Cardiac muscle cell (in vitro differentiated cells and primary cell): ENCODE measurements around the gene IFNLR1. TPM values are rescaled to one million over a fixed set of nuclear protein-coding genes. Genes with fewer than 3 reads are reported as not detected.

ENCODE experiments used
- DNase-seq, 2 donors: peaks; one replicate each; pipeline versions ENCODE4 v3.0.0 to v3.0.0-alpha.2; 2010 to 2017; ENCODE audit warnings: low read depth in 1 of 2, low spot score in 1 of 2
- H3K27ac ChIP-seq: fragments of 200-600 bp; sonication (generic); 2 replicates; pipeline ENCODE4 v1.5.1; 2016
- H3K27me3 ChIP-seq: fragments of 200-600 bp; sonication (generic); 2 replicates; pipeline ENCODE4 v1.6.0; 2016; ENCODE audit warnings: control low read depth
- H3K36me3 ChIP-seq: fragments of 200-600 bp; sonication (generic); 2 replicates; pipeline ENCODE4 v1.5.1; 2016; ENCODE audit warnings: control low read depth
- H3K4me1 ChIP-seq: fragments of 200-600 bp; sonication (generic); 2 replicates; pipeline ENCODE4 v1.8.1; 2017; ENCODE audit warnings: low read depth, mild to moderate bottlenecking, mixed run types
- H3K4me3 ChIP-seq: fragments of 200-600 bp; sonication (generic); 2 replicates; pipeline ENCODE4 v1.5.1; 2016; ENCODE audit warnings: mild to moderate bottlenecking
- H3K9me3 ChIP-seq: fragments of 200-600 bp; sonication (generic); 2 replicates; pipeline ENCODE4 v1.5.1; 2017; ENCODE audit warnings: low read depth, mild to moderate bottlenecking, control low read depth
- CTCF ChIP-seq: IDR thresholded peaks from 2 replicates; pipeline ENCODE4 v1.5.1; 2012; ENCODE audit warnings: low read depth, mild to moderate bottlenecking, low read length
- polyA plus RNA-seq: library from polyadenylated mRNA; unstranded; fragments of >200 nt; fragmentation: Nextera tagmentation; extraction: Ambion mirVana; gene quantifications from 2 replicates; pipeline ENCODE4 v1.2.1, GENCODE V29; 2016
- total RNA-seq: library from RNA; depleted of rRNA; stranded (reverse); fragments of >200 nt; gene quantifications from 2 replicates; pipeline ENCODE4 v1.2.3, GENCODE V29; 2016

Gene IFNLR1
- total and polyA plus RNA-seq, 2 experiments from 2014 or later, result 3.9 to 15.2 TPM

- TF ChIP-seq CTCF, result no peak
- H3K4me1 ChIP-seq, result no peaks in the 10 kb centered on the region
Observed at GRCh38 chr1:24133819-24134218, 53.3 kb downstream of the IFNLR1 start.

GRCh38 chr1:24130385-24130784 lies 56.7 kb downstream of the IFNLR1 start:
- no peak overlapping the region for H3K4me3 ChIP-seq
- no peaks in the 10 kb centered on the region for H3K36me3 ChIP-seq
- no peak overlapping the region for H3K27ac ChIP-seq
- TF ChIP-seq CTCF, result no peak
- H3K9me3 ChIP-seq, result no peaks in the 10 kb centered on the region
- no peaks in the 10 kb centered on the region for H3K27me3 ChIP-seq
- DNase-seq, result no peak
- H3K4me1 ChIP-seq, result no peaks in the 10 kb centered on the region

More at GRCh38 chr1:24133819-24134218, 53.3 kb downstream of the IFNLR1 start:
- no peak for DNase-seq
- H3K9me3 ChIP-seq, result no peaks in the 10 kb centered on the region
- no peaks in the 10 kb centered on the region for H3K36me3 ChIP-seq
- H3K4me3 ChIP-seq, result no peak overlapping the region
- H3K27ac ChIP-seq, result no peak overlapping the region
- H3K27me3 ChIP-seq, result no peaks in the 10 kb centered on the region

- DNase-seq, result no peak
- Histone ChIP-seq H3K4me3 (no peak overlapping the region), H3K27me3 (no peaks in the 10 kb centered on the region), H3K27ac (no peak overlapping the region), H3K4me1 (no peaks in the 10 kb centered on the region), H3K9me3 (no peaks in the 10 kb centered on the region), H3K36me3 (no peaks in the 10 kb centered on the region)
- no peak for TF ChIP-seq CTCF
Observed at GRCh38 chr1:24127801-24128363, 59.2 kb downstream of the IFNLR1 start.

GRCh38 chr1:24127134-24127800 lies 59.8 kb downstream of the IFNLR1 start:
- H3K9me3 ChIP-seq, result no peaks in the 10 kb centered on the region
- H3K4me3 ChIP-seq, result no peak overlapping the region
- TF ChIP-seq CTCF, result no peak
- H3K27ac ChIP-seq, result no peak overlapping the region
- H3K27me3 ChIP-seq, result no peaks in the 10 kb centered on the region
- H3K36me3 ChIP-seq, result no peaks in the 10 kb centered on the region
- no peaks in the 10 kb centered on the region for H3K4me1 ChIP-seq
- DNase-seq, result no peak

GRCh38 chr1:24126672-24127023 lies 60.4 kb downstream of the IFNLR1 start:
- Histone ChIP-seq H3K27me3 (no peaks in the 10 kb centered on the region), H3K36me3 (no peaks in the 10 kb centered on the region), H3K4me1 (no peaks in the 10 kb centered on the region), H3K9me3 (no peaks in the 10 kb centered on the region), H3K27ac (no peak overlapping the region), H3K4me3 (no peak overlapping the region)
- no peak for TF ChIP-seq CTCF
- no peak for DNase-seq
